Naive thymus-derived CD8-positive, alpha-beta T cell (primary cell): Measurements from ENCODE around the gene SCAI. TPM values are rescaled to one million over a fixed set of nuclear protein-coding genes. Genes with fewer than 3 reads are reported as not detected.
"Not testable (repeated sequence)": the region's sequence is repeated elsewhere in the genome, so short reads cannot be mapped to it uniquely, and the experiment has no call there.

Experiments
- ATAC-seq, 2 donors: fragments of 150-1000 bp; cut with Tn5 transposase in 1 of 2; sonication (Bioruptor Pico), chemical (Tn5 transposase) in 1 of 2; 1 replicate in 1 of 2; 2 replicates in 1 of 2; pipeline ENCODE4 v1.10.0; 2021; ENCODE audit warnings: mild to moderate bottlenecking in 2 of 2, moderate library complexity in 2 of 2
- POLR2A ChIA-PET: fragments of 350-600 bp; sonication (Branson Sonifier 250); formaldehyde crosslinking; loops from one replicate; lab custom pipeline; 2021; ENCODE audit warnings: antibody characterized with exemption; lab: Charles Lee
- DNase-seq, 10 donors: peaks; one replicate each; pipeline versions ENCODE4 v3.0.0 to v3.0.0-alpha.2; 2020 to 2022
- H3K27ac Mint-ChIP-seq, 10 donors: one replicate each; pipeline ENCODE4 v1.8.0; 2020 to 2022; ENCODE audit warnings: mild to moderate bottlenecking in 10 of 10, mixed read lengths in 10 of 10, moderate library complexity in 4 of 10, inconsistent platforms in 1 of 10
- H3K27me3 Mint-ChIP-seq, 5 donors: one replicate each; pipeline ENCODE4 v1.8.0; 2021 to 2022; ENCODE audit warnings: mixed read lengths in 5 of 5
- H3K36me3 Mint-ChIP-seq, 3 donors: one replicate each; pipeline ENCODE4 v1.8.0; 2020 to 2022; ENCODE audit warnings: mixed read lengths in 3 of 3, mild to moderate bottlenecking in 2 of 3, inconsistent platforms in 1 of 3
- H3K4me1 Mint-ChIP-seq, 4 donors: one replicate each; pipeline ENCODE4 v1.8.0; 2021 to 2022; ENCODE audit warnings: mixed read lengths in 4 of 4
- H3K4me3 Mint-ChIP-seq, 10 donors: one replicate each; pipeline ENCODE4 v1.8.0; 2020 to 2022; ENCODE audit warnings: mild to moderate bottlenecking in 10 of 10, mixed read lengths in 10 of 10, moderate library complexity in 6 of 10, inconsistent platforms in 1 of 10
- H3K9me3 Mint-ChIP-seq, 9 donors: one replicate each; pipeline ENCODE4 v1.8.0; 2020 to 2022; ENCODE audit warnings: mixed read lengths in 9 of 9, mild to moderate bottlenecking in 3 of 9, inconsistent platforms in 1 of 9, moderate library complexity in 1 of 9
- polyA plus RNA-seq, 3 donors: library from polyadenylated mRNA; unstranded; fragments of 300-500 nt; fragmentation: Illumina TruSeq; gene quantifications; one replicate each; pipeline ENCODE4 v1.2.3, GENCODE V29; 2021
- total RNA-seq, 8 experiments: library from RNA in 2 of 8; stranded (reverse) in 2 of 8; gene quantifications; one replicate each; pipeline ENCODE4 v1.2.3 and lab custom pipeline; 2021 to 2026

Gene SCAI
- total and polyA plus RNA-seq, 5 experiments from 2014 or later, result 1.1 to 15.7 (median 3.9) TPM

DNA sequence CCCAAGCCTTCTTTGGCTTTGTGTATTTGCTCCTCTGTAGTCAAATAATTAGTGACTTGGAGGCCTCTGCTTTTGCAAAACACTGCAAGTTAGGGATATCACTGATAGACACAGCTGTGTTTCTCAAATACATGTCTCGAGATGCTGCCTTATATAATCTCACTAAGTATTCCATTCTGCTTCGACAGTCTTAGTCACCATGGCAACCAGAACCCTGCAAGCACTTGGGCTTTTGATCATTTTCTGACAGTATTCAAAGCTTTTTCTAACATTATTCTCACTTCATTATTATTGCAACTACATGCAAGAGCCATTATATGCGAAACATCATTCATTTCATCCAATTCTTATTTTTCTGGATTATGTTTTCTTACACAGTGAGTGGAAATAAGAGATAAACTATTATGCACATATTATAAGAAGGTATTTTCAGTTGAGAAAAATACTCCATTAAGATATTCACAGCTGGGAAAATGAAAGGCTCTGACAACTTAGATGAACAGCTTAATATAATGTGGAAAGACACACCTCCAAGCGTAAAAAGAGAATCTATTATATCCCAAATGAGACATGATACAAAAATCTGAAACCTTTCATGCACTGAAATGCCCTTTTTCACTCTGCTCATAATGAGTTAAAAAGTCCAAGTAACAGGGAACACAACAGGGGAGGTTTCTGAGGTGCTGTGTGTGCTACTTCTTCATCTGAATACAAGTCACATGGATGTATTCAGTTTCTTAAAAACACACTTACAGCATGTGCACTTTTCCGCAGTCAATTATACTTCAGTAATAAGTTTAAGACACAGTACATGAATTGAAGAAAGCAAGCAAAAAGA, 93.9 kb downstream of the SCAI start:
- Mint-ChIP-seq H3K27ac (no peak overlapping the region), H3K36me3 (peaks cover 0 to 47% (median 18%) of the 10 kb centered on the region in 3 donors), H3K4me1 (peaks cover 0 to 2% (median 0%) of the 10 kb centered on the region in 4 donors), H3K4me3 (no peak overlapping the region), H3K27me3 (no peaks in the 10 kb centered on the region), H3K9me3 (no peaks in the 10 kb centered on the region)
- no peak for ATAC-seq
- DNase-seq, result no peak
- POLR2A ChIA-PET, result interaction anchor here (0.6 kb wide), 1 partner anchor 42 kb away, joined by 3 read pairs; no protein-coding TSS in a partner anchor

DNA sequence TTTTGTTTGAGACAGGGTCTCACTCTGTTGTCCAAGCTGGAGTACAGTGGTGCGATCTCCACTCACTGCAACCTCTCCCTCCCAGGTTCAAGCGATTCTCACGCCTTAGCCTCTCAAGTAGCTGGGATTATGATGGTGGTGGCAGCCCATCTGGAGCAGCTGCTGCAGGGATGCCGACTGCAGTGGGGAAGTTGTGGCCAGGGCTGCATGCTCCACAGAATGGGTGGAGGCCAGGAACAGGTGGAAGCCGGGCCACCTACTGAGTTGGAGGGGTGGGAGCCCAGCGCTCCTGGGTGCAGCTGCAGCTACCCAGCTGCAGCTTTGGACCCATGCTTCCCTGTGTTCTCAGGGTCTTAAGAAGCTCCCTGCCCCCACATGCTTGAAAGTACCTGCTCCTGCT, 99.7 kb downstream of the SCAI start:
- ATAC-seq (no peak), DNase-seq (no peak)
- POLR2A ChIA-PET, result no interaction called here
- Mint-ChIP-seq H3K27ac (no peak overlapping the region), H3K36me3 (peaks cover 0 to 18% (median 16%) of the 10 kb centered on the region in 3 donors), H3K27me3 (no peaks in the 10 kb centered on the region), H3K4me3 (no peak overlapping the region), H3K9me3 (no peaks in the 10 kb centered on the region), H3K4me1 (peaks cover 0 to 4% (median 0%) of the 10 kb centered on the region in 4 donors)

DNA sequence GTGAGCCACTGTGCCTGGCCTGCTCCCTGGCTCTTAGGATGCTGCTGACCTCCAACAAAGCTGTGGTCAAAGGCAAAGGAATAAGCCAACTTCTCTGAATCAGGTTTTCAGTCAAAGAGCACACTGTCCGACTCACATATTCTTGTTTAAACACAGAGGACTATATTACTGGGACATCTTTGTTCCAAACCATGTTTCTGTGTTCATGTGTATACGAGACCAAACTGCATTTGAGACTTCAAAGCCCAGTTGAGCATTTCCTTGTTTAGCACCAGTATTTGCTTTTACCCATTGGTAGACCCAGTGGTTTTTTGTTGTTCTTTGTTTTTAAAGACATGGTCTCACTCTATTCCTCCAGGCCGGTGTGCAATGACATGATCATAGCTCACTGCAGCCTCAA, 100.2 kb downstream of the SCAI start:
- Mint-ChIP-seq H3K4me1 (peaks cover 0 to 4% (median 0%) of the 10 kb centered on the region in 4 donors), H3K9me3 (no peaks in the 10 kb centered on the region), H3K36me3 (peaks cover 0 to 18% (median 14%) of the 10 kb centered on the region in 3 donors), H3K27me3 (no peaks in the 10 kb centered on the region), H3K27ac (no peak overlapping the region), H3K4me3 (no peak overlapping the region)
- no peak for DNase-seq
- no peak for ATAC-seq
- POLR2A ChIA-PET, result no interaction called here

DNA sequence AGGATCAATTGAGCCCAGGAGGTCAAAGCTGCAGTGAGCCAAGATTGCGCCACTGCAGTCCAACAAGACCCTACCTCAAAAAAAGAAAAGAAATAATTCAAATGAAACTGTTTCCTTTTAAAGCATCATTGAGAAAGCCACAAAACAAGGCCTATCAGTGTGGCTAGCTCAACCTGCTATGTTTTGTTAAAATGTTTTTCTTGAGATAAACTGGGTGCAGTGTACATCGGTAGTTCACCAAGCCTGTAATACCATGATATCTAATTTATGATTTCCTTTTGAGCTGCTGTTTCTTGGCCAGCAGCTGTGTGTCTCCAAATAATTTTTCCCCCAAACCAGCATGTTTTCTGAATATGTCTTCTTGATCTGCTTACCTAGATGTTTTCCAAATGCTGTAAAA, 105.2 kb downstream of the SCAI start:
- H3K27ac Mint-ChIP-seq, result no peak overlapping the region
- no peak for DNase-seq
- no peak for ATAC-seq
- no peaks in the 10 kb centered on the region for H3K27me3 Mint-ChIP-seq
- peaks cover 0 to 17% (median 2%) of the 10 kb centered on the region in 3 donors for H3K36me3 Mint-ChIP-seq
- no peaks in the 10 kb centered on the region for H3K9me3 Mint-ChIP-seq
- POLR2A ChIA-PET, result no interaction called here
- peaks cover 0 to 4% (median 0%) of the 10 kb centered on the region in 4 donors for H3K4me1 Mint-ChIP-seq
- H3K4me3 Mint-ChIP-seq, result no peak overlapping the region

DNA sequence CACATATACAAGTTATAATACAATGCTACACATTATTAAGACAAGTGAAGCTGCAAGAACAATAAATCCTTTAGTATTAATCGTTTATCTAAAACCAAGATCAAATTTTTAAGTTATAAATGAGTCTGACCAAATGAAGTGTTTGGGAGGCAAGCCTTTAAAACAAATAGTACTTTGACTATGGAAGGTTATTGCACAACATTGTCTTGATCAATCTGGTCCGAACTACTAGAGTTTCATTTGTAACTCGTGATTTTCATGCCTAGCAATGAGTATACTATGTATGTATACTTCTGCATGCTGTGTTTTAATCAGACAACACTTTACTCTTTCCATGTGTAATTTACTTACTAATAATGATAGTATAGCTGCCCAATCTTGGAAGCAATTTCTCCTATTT, 115.3 kb downstream of the SCAI start:
- Mint-ChIP-seq H3K36me3 (peaks cover 0 to 47% (median 16%) of the 10 kb centered on the region in 3 donors), H3K4me1 (peaks cover 0 to 2% (median 0%) of the 10 kb centered on the region in 4 donors), H3K27ac (no peak overlapping the region), H3K27me3 (no peaks in the 10 kb centered on the region), H3K4me3 (no peak overlapping the region), H3K9me3 (no peaks in the 10 kb centered on the region)
- no peak for DNase-seq
- no peak for ATAC-seq
- POLR2A ChIA-PET, result no interaction called here

DNA sequence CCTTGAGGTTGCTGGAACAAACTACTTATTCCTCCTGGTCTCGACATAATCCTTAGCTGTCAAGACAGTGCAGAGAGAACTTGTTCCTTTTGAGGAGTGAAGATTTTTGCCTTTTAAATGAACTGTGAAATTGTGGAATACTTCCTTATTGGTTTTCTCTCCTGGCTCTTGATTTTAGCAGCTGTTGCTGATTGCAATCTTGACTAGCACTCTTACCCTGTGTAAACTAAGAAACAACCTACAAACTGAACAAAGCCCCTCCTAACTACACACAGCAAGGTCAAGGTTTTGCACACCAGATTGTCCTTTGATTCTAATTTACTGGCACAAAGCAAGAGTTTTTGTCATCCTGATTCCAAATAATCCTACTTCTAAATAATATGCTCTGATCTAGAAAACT, 118.4 kb downstream of the SCAI start:
- peaks cover 0 to 60% (median 22%) of the 10 kb centered on the region in 3 donors for H3K36me3 Mint-ChIP-seq
- no peaks in the 10 kb centered on the region for H3K27me3 Mint-ChIP-seq
- H3K9me3 Mint-ChIP-seq, result peaks cover 0 to 2% (median 0%) of the 10 kb centered on the region in 9 donors
- POLR2A ChIA-PET, result no interaction called here
- DNase-seq (no peak), ATAC-seq (no peak)
- H3K27ac Mint-ChIP-seq, result peak overlapping the region in 1 of 10 donors; percentile 44
- no peak overlapping the region for H3K4me3 Mint-ChIP-seq
- H3K4me1 Mint-ChIP-seq, result peaks cover 0 to 2% (median 0%) of the 10 kb centered on the region in 4 donors

DNA sequence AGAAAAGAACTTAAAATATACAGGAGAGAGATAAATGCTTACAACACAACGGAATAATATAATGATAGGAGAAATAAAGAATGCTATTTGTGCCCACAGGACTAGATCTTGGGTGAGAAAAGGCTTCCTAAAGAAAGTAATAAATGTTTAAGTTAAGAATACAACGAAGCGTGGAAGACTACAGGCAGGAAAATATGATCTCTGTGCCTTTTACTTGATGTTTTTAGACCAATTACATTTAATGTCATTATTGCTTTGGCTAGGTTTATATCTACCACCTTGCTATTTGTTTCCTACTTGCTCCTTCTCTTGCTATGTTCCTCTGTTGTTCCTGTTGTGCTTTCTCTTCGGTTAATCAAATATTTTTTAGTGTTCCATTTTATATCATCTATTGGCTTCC, 122.3 kb downstream of the SCAI start:
- ATAC-seq, result no peak
- H3K4me1 Mint-ChIP-seq, result no peaks in the 10 kb centered on the region
- H3K9me3 Mint-ChIP-seq, result peaks cover 0 to 2% (median 0%) of the 10 kb centered on the region in 9 donors
- peaks cover 6 to 70% (median 18%) of the 10 kb centered on the region in 3 donors for H3K36me3 Mint-ChIP-seq
- H3K27ac Mint-ChIP-seq, result peak overlapping the region in 2 of 10 donors; percentile 9 to 20
- DNase-seq, result no peak
- no peaks in the 10 kb centered on the region for H3K27me3 Mint-ChIP-seq
- POLR2A ChIA-PET, result no interaction called here
- H3K4me3 Mint-ChIP-seq, result no peak overlapping the region

DNA sequence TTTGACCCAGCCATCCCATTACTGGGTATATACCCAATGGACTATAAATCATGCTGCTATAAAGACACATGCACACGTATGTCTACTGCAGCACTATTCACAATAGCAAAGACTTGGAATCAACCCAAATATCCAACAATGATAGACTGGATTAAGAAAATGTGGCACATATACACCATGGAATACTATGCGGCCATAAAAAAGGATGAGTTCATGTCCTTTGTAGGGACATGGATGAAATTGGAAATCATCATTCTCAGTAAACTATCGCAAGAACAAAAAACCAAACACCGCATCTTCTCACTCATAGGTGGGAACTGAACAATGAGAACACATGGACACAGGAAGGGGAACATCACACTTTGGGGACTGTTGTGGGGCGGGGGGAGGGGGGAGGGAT, 127.7 kb downstream of the SCAI start:
- H3K9me3 Mint-ChIP-seq, H3K27me3 Mint-ChIP-seq, ATAC-seq, DNase-seq, POLR2A ChIA-PET, H3K27ac Mint-ChIP-seq, H3K4me1 Mint-ChIP-seq, H3K4me3 Mint-ChIP-seq: not testable (repeated sequence)
- peaks cover 6 to 50% (median 9%) of the 10 kb centered on the region in 3 donors for H3K36me3 Mint-ChIP-seq

DNA sequence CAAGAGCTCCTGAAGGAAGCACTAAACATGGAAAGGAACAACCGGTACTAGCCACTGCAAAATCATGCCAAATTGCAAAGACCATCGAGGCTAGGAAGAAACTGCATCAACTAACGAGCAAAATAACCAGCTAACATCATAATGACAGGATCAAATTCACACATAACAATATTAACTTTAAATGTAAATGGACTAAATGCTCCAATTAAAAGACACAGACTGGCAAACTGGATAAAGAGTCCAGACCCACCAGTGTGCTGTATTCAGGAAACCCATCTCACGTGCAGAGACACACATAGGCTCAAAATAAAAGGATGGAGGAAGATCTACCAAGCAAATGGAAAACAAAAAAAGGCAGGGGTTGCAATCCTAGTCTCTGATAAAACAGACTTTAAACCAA, 131.3 kb downstream of the SCAI start:
- peaks cover 0 to 38% (median 19%) of the 10 kb centered on the region in 3 donors for H3K36me3 Mint-ChIP-seq
- H3K4me3 Mint-ChIP-seq, H3K4me1 Mint-ChIP-seq, ATAC-seq, POLR2A ChIA-PET, H3K9me3 Mint-ChIP-seq, DNase-seq, H3K27me3 Mint-ChIP-seq, H3K27ac Mint-ChIP-seq: not testable (repeated sequence)

DNA sequence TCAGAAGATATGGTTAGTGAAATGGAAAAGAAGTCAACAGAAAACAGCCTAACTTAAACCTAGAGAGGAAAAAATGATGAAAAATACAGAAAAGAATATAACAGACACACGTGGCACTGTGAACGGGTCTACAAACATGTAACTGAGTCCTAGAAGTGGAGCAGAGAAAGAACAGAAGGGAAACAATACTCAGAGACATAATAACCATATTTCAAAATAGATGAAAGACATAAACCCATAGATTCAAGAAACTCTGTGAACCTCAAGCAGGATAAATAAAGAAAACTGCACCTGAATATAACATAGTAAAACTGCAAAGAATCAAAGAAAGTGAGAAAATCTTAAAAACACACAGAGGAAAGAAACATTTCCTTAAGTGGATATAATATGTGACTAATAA, 134.7 kb downstream of the SCAI start:
- POLR2A ChIA-PET, result no interaction called here
- H3K27me3 Mint-ChIP-seq, result no peaks in the 10 kb centered on the region
- H3K27ac Mint-ChIP-seq, result peak overlapping the region in 2 of 10 donors; percentile 1 to 77
- ATAC-seq (no peak), DNase-seq (no peak)
- no peaks in the 10 kb centered on the region for H3K9me3 Mint-ChIP-seq
- no peaks in the 10 kb centered on the region for H3K4me1 Mint-ChIP-seq
- no peak overlapping the region for H3K4me3 Mint-ChIP-seq
- peaks cover 0 to 33% (median 16%) of the 10 kb centered on the region in 3 donors for H3K36me3 Mint-ChIP-seq

DNA sequence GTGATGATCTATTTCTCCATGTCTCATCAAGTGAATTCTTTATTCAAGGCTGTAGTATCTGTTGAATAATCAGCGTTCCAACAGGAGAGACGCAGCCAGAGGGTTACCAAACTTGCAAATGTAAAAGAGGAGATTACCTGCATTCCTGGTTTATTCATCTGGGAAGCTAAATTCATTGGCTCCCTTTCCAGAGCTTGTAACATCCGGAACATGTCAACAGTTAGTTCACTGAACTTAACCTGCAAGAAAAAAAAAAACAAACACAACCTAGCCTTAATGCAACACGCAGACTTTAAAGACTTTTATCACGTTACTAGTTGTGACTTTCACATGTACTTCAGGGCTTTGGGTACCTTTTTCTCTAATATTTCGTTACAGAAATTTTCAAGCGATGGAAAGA, 140.0 kb downstream of the SCAI start:
- POLR2A ChIA-PET, result no interaction called here
- DNase-seq (no peak), ATAC-seq (no peak)
- H3K27ac Mint-ChIP-seq, result no peak overlapping the region
- no peaks in the 10 kb centered on the region for H3K27me3 Mint-ChIP-seq
- H3K4me1 Mint-ChIP-seq, result no peaks in the 10 kb centered on the region
- H3K4me3 Mint-ChIP-seq, result no peak overlapping the region
- H3K36me3 Mint-ChIP-seq, result peaks cover 0 to 43% (median 8%) of the 10 kb centered on the region in 3 donors
- H3K9me3 Mint-ChIP-seq, result no peaks in the 10 kb centered on the region

DNA sequence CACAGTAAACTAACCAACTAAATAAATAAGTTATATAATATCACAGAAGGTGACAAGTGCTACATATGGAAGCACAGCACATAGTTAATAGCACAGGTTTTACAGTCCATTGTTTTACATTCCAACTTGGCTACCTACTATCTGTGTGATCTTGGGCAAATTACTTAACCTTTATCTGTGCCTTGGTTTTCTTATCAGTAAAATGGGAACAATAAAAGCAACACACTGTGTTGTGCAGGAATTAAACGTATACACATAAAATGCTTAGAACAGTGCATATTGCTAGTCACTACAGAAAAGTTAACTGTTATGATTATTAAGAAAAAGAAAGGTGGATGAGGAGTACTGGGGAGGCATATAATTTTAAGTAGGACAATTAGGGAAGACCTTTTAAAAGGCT, 159.6 kb downstream of the SCAI start:
- Mint-ChIP-seq H3K27ac (no peak overlapping the region), H3K4me3 (no peak overlapping the region), H3K4me1 (peaks cover 0 to 2% (median 0%) of the 10 kb centered on the region in 4 donors), H3K27me3 (no peaks in the 10 kb centered on the region), H3K36me3 (peaks cover 0 to 50% (median 41%) of the 10 kb centered on the region in 3 donors), H3K9me3 (no peaks in the 10 kb centered on the region)
- ATAC-seq, result no peak
- POLR2A ChIA-PET, result interaction anchor here (0.7 kb wide), 1 partner anchor 10 kb away, joined by 5 read pairs; no protein-coding TSS in a partner anchor
- no peak for DNase-seq

DNA sequence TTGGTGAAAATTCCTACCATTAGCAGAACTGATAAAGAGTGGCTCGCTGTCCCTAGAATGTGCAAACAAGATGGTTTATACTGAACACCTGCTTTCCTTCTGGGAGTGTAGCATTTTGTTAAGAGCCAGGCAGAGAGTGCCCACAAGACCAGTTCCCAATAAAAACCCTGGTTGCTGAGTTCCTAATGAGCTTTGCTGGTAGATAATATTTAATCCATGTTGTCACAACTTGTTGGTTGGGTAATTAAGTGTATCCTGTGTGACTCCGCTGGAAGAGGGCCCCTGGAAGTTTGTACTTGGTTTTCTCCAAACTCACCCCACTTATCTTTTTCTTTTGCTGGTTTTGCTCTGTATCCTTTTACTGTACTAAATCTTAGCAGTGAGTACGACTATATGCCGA, 162.9 kb downstream of the SCAI start:
- no peaks in the 10 kb centered on the region for H3K27me3 Mint-ChIP-seq
- no peak for DNase-seq
- POLR2A ChIA-PET, result interaction anchor here (1.5 kb wide), 1 partner anchor 14 kb away, joined by 3 read pairs; no protein-coding TSS in a partner anchor
- no peak overlapping the region for H3K4me3 Mint-ChIP-seq
- H3K27ac Mint-ChIP-seq, result no peak overlapping the region
- no peaks in the 10 kb centered on the region for H3K4me1 Mint-ChIP-seq
- H3K9me3 Mint-ChIP-seq, result no peaks in the 10 kb centered on the region
- peaks cover 0 to 39% (median 33%) of the 10 kb centered on the region in 3 donors for H3K36me3 Mint-ChIP-seq
- ATAC-seq, result no peak
